ENCODE measurements around the gene STK11.

Gene STK11

GRCh38 chr19:1271528-1272422 is 66.2 kb downstream of the STK11 start:
- ChIA-PET POLR2A (interaction anchor here (1.4 to 1.8 kb wide), 2 partner anchors 9 to 27 kb away, joined by 5 to 6 read pairs; no protein-coding TSS in a partner anchor), CTCF (interaction anchor here (1.8 to 3.6 kb wide), 2 partner anchors 9 to 27 kb away, joined by 4 to 48 read pairs; no protein-coding TSS in a partner anchor)
- no peak for DNase-seq (ENCODE audit: extremely low spot score)
- no peak for TF ChIP-seq CTCF (IDR thresholded peaks at IDR 0.05; ENCODE audit: control extremely low read depth, extremely low read depth, low read depth, missing control alignments)

GRCh38 chr19:1272423-1273262 is 67.1 kb downstream of the STK11 start:
- no peak for DNase-seq (ENCODE audit: extremely low spot score)
- POLR2A ChIA-PET, result interaction anchor here (1.1 to 1.8 kb wide), 5 partner anchors 10 to 339 kb away, joined by 3 to 6 read pairs (median 5); a partner anchor contains a TSS
- TF ChIP-seq CTCF (IDR thresholded peaks at IDR 0.05; ENCODE audit: control extremely low read depth, extremely low read depth, low read depth, missing control alignments), result no peak
- CTCF ChIA-PET, result interaction anchor here (0.9 to 3.6 kb wide), 5 partner anchors 10 to 173 kb away, joined by 3 to 48 read pairs (median 4); no protein-coding TSS in a partner anchor

GRCh38 chr19:1273263-1274041 is 67.9 kb downstream of the STK11 start:
- CTCF ChIA-PET, result interaction anchor here (0.9 to 3.6 kb wide), 4 partner anchors 29 to 172 kb away, joined by 3 to 48 read pairs (median 4); no protein-coding TSS in a partner anchor

GRCh38 chr19:1274081-1274851 is 68.7 kb downstream of the STK11 start:
- ChIA-PET CTCF (interaction anchor here (0.9 to 3.6 kb wide), 3 partner anchors 30 to 171 kb away, joined by 3 to 48 read pairs (median 4); no protein-coding TSS in a partner anchor), POLR2A (interaction anchor here (0.6 to 1.7 kb wide), 4 partner anchors 30 to 341 kb away, joined by 3 to 5 read pairs (median 4); a partner anchor contains a TSS)
- no peak for DNase-seq (ENCODE audit: extremely low spot score)
- TF ChIP-seq CTCF (IDR thresholded peaks at IDR 0.05; ENCODE audit: control extremely low read depth, extremely low read depth, low read depth, missing control alignments), result no peak

More at GRCh38 chr19:1273263-1274041, 67.9 kb downstream of the STK11 start:
- no peak for DNase-seq (ENCODE audit: extremely low spot score)
- TF ChIP-seq CTCF (IDR thresholded peaks at IDR 0.05; ENCODE audit: control extremely low read depth, extremely low read depth, low read depth, missing control alignments), result no peak
- POLR2A ChIA-PET, result interaction anchor here (0.6 to 1.8 kb wide), 5 partner anchors 11 to 340 kb away, joined by 3 to 5 read pairs (median 5); a partner anchor contains a TSS

GRCh38 chr19:1274852-1275259 is 69.3 kb downstream of the STK11 start:
- ChIA-PET POLR2A (interaction anchor here (1.0 kb wide), 2 partner anchors 9 to 22 kb away, joined by 4 read pairs; no protein-coding TSS in a partner anchor), CTCF (interaction anchor here (1.0 to 1.9 kb wide), 3 partner anchors 8 to 170 kb away, joined by 4 to 14 read pairs (median 8); no protein-coding TSS in a partner anchor)
- no peak for DNase-seq (ENCODE audit: extremely low spot score)
- TF ChIP-seq CTCF (IDR thresholded peaks at IDR 0.05; ENCODE audit: control extremely low read depth, extremely low read depth, low read depth, missing control alignments), result no peak
